Measurements from ENCODE around the gene DQX1. TPM values are rescaled to one million over a fixed set of nuclear protein-coding genes. Genes with fewer than 3 reads are reported as not detected.

The DQX1 gene
- polyA plus RNA-seq, 1 donor (not counting 4 experiments of a cell fraction or from before 2014, with no cell fraction given): 5.9 TPM

- Histone ChIP-seq H2AFZ (ENCODE audit: control insufficient read depth, low read length) (no peak overlapping the region), H3K4me3 (ENCODE audit: control insufficient read depth in 2 of 3, extremely low read depth in 1 of 3, insufficient read depth in 2 of 3, low read depth in 1 of 3, low read length in 3 of 3) (no peak overlapping the region), H3K9me1 (ENCODE audit: control insufficient read depth, extremely low read depth, insufficient read depth, low read length) (no peaks in the 10 kb centered on the region), H3K9ac (ENCODE audit: control insufficient read depth, extremely low read depth, insufficient read depth, low read length) (no peak overlapping the region), H3K4me2 (ENCODE audit: control insufficient read depth, extremely low read depth, insufficient read depth, low read depth, low read length) (no peak overlapping the region), H3K4me1 (ENCODE audit: control insufficient read depth, extremely low read depth, insufficient read depth, low read length) (peaks cover 18% of the 10 kb centered on the region), H4K20me1 (ENCODE audit: control insufficient read depth, extremely low read depth, insufficient read depth, low read length) (no peaks in the 10 kb centered on the region), H3K79me2 (ENCODE audit: control insufficient read depth, insufficient read depth, low read length) (peaks cover 16% of the 10 kb centered on the region), H3K36me3 (ENCODE audit: control insufficient read depth in 2 of 2, extremely low read depth in 1 of 2, insufficient read depth in 2 of 2, low read length in 2 of 2) (peaks cover 2 to 7% of the 10 kb centered on the region in 2 experiments), H3K9me3 (ENCODE audit: control insufficient read depth, low read depth, low read length) (no peaks in the 10 kb centered on the region), H3K27me3 (ENCODE audit: control insufficient read depth, extremely low read depth, insufficient read depth, low read length) (peaks cover 45% of the 10 kb centered on the region), H3K27ac (ENCODE audit: control insufficient read depth, insufficient read depth, low read length) (no peak overlapping the region)
- no peak for DNase-seq (ENCODE audit: low read depth, low spot score)
- dilution Hi-C loops (cut with MboI; ENCODE audit: extremely low pct_ligation_motif_present, low sequenced_read_pairs): no loop called here
- no peak for FAIRE-seq
- TF ChIP-seq EZH2 (IDR thresholded peaks at IDR 0.05; ENCODE audit: low read length): no peak
These were observed 15.8 kb downstream of the DQX1 start for GRCh38 chr2:74510272-74510671.

GRCh38 chr2:74507926-74508520 is 18.0 kb downstream of the DQX1 start:
- H3K9ac ChIP-seq (ENCODE audit: control insufficient read depth, extremely low read depth, insufficient read depth, low read length): peak overlapping the region; percentile 99
- dilution Hi-C loops (cut with MboI; ENCODE audit: extremely low pct_ligation_motif_present, low sequenced_read_pairs): no loop called here
- H3K4me1 ChIP-seq (ENCODE audit: control insufficient read depth, extremely low read depth, insufficient read depth, low read length): peaks cover 25% of the 10 kb centered on the region
- H3K9me3 ChIP-seq (ENCODE audit: control insufficient read depth, low read depth, low read length): no peaks in the 10 kb centered on the region
- no peaks in the 10 kb centered on the region for H3K9me1 ChIP-seq (ENCODE audit: control insufficient read depth, extremely low read depth, insufficient read depth, low read length)
- TF ChIP-seq EZH2 (IDR thresholded peaks at IDR 0.05; ENCODE audit: low read length) (no peak), CTCF (optimal IDR thresholded peaks at IDR 0.05 in 1 of 3, IDR thresholded peaks at IDR 0.05 in 1 of 3, conservative IDR thresholded peaks at IDR 0.05 in 1 of 3; ENCODE audit: extremely low read depth in 1 of 3, insufficient read depth in 2 of 3, low read length in 3 of 3) (no peak)
- peak overlapping the region; percentile 96 for H3K27ac ChIP-seq (ENCODE audit: control insufficient read depth, insufficient read depth, low read length)
- H3K36me3 ChIP-seq (ENCODE audit: control insufficient read depth in 2 of 2, extremely low read depth in 1 of 2, insufficient read depth in 2 of 2, low read length in 2 of 2): peaks cover 9 to 10% of the 10 kb centered on the region in 2 experiments
- H3K4me2 ChIP-seq (ENCODE audit: control insufficient read depth, extremely low read depth, insufficient read depth, low read depth, low read length): peak overlapping the region; percentile 95
- peaks cover 16% of the 10 kb centered on the region for H3K79me2 ChIP-seq (ENCODE audit: control insufficient read depth, insufficient read depth, low read length)
- H3K4me3 ChIP-seq (ENCODE audit: control insufficient read depth in 2 of 3, extremely low read depth in 1 of 3, insufficient read depth in 2 of 3, low read depth in 1 of 3, low read length in 3 of 3): peak overlapping the region; percentile 85 to 88 (median 86)
- H2AFZ ChIP-seq (ENCODE audit: control insufficient read depth, low read length): peak overlapping the region; percentile 76
- H4K20me1 ChIP-seq (ENCODE audit: control insufficient read depth, extremely low read depth, insufficient read depth, low read length): no peaks in the 10 kb centered on the region
- FAIRE-seq (no peak), DNase-seq (ENCODE audit: low read depth, low spot score) (no peak)
- H3K27me3 ChIP-seq (ENCODE audit: control insufficient read depth, extremely low read depth, insufficient read depth, low read length): peaks cover 22% of the 10 kb centered on the region

All from keratinocyte (primary cell).